HG03521 (cell line): Measurements from ENCODE around the gene C19orf25.
"Not testable (repeated sequence)": the region's sequence is repeated elsewhere in the genome, so short reads cannot be mapped to it uniquely, and the experiment has no call there.

Source experiments
- ATAC-seq: cut with Tn5 transposase; IDR thresholded peaks from one replicate; pipeline ENCODE4 v1.9.1; 2021; ENCODE audit warnings: mild to moderate bottlenecking, moderate library complexity; ENCODE audit not compliant: unreplicated experiment

The C19orf25 gene

DNA sequence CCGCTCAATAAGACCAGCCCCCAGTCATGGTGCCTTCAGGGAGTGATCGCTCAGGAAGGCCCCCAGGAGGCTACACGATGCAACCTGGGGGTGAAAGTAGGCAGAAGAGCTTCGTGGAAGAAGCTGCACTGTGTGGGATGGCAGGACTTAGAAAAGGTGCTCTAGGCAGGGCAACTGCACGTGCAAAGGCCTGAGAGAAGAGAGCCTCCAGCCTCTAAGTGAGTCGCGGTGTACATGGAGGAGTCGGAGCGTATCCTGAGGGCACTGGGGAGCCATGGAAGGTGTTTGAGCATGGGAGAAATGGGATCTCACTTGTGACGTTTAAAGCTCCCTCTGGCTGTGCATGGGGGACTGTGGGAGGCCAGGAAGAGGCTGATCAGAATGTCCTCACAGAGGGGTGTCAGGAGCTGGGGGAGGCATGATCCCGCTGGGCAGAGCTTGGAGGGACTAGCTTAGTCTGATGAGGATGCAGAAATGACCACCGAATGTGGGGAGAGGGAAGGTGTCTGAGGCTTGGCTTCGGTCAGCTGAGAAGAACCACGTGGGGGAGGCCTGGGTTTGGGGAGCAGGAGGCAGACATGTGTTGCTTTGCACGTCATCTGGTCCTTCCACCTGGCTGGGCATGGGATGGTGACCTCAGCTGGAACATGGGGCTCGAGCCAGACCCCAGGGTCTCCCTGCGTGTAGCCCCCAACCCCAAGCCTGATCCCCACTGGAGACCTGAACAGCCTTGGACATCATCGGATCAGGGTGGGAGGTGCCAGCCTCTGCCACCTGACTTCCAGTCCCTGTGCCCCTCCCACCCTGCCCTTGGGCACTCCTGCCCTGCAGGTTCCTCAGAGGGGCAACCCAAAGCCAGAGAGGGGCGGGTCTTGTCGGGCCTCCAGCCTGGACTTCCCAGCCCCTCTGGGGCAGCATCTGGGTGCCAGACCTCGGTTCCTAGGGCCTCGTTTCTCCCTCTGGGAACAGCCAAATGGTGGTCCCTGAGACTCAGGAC is 28.0 kb downstream of the C19orf25 start:
- ATAC-seq = no peak

DNA sequence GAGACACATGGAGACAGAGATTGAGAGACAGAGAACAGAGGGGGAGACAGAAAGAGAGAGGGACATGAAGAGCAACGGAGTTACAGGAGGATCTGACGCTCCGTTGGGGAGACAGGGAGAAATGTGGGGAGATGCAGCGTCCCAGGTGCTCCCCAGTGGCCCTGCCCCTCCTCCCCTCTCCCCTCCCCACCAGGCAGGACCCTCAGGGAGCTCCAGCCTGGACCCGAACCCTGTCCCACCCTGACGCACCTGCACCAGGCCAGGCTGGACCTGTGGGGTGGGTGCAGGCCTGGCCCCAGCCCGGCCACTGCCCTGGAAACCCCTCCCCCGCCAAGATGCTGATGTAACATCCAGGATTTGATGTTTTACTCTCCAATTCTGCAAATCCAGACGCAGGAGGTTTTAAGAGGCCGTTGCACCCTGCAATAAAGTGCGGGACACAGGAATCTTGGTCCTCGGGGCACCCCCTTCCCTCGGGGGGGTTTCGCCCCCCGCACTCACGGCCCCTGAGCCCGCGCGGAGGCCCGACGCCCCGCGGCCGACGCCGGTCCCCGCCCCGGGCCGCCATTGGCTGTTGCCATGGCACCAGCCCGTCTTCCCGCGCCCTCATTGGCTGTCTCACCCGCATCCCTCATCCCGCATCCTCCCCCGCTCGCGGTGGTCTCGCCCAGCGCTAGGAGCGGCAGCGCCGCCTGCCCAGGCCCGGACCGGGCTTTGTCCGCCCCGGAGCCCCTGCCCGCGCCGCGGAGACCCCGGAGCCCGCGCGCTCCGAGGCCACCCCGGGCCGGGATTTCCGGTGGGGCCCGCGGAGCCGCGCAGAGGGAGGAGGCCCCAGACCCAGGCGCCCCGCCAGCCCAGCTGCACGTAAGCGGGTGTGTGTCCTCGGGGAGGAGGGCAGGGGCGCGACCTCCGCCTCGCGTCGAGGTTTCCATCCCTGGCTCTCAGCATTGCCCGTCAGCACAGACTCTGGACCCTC is 29.3 kb downstream of the C19orf25 start, which contains the start of gene APC2:
TSS of gene APC2 (plus strand) at position 655 of the 976 bp plus-strand sequence. CDS start 2,881 bp downstream, outside the sequence.
- no peak for ATAC-seq

DNA sequence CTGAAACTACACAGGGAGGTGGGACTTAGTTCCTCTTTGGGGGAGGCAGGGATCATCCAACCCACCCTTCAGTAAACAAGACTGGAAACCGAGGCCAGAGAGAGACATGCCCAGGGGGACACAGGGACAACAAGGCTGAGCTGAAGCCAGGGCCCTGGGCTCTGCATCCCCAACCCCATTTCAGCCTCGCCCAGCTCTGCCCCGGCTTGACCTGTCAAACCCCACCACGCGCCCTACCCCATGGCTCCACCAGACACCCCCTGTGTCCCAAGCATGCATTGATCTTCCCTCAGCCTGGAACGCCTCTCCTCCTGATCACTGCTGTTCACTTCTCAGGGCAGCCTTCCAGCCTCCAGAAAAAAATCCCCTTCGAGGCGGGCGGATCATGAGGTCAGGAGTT is 31.1 kb downstream of the C19orf25 start:
- no peak for ATAC-seq

DNA sequence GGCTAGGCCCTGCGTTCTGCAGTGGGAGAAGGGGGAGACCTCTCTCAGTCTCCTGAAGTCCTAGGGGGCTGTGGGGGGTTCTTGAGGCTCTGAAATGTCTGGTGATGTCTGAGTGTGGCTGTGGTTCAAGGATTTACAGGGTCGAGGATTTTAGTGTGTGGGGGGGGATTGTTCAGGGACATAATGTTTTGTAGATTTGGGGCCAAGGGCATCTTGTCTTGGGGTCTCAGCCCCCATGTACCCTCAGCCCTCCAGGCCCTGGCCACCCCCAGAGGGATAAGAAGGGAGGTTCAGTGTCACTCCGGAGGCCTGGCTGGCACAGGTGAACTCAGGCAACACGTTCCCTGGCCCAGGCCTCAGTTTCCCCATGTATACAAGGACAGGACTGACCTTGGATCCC is 31.5 kb downstream of the C19orf25 start:
- ATAC-seq = no peak

DNA sequence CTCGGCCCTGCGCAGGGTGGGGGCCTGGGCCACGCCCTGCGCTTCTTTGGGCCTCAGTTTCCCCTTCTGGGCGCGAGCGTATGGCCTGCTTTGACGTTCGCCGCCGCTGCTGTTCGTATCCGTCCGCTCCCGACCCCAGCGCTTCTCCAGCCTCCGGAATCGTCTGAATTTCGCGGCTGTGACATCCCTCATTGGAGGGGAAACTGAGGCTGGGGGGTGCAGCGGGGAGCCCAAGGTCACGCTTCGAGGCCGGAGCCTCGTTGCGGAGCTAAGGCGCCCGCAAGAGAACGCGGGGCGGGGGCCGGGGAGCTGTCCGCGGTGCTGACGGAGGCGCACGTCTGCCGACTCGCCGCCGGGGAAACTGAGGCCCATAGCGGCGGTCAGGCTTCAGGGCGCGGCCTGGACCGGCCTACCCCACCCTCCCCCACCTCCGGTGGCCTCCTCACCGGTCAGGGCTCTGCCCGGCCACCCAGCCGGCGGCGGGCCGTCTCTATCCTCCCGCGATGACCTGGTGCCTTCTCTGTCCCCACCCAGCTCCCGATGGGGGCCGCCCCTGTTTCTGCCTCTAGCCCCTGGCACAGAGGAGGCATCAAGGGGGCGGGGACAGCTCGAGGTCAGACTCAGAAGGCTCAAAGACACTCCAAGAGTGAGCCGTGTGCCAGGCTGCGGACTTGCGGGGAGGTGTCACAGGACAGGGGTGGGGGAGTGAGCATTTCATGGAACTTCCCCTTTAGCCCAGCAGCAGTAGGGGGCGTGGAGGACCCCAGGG is 32.1 kb downstream of the C19orf25 start:
- ATAC-seq = no peak

DNA sequence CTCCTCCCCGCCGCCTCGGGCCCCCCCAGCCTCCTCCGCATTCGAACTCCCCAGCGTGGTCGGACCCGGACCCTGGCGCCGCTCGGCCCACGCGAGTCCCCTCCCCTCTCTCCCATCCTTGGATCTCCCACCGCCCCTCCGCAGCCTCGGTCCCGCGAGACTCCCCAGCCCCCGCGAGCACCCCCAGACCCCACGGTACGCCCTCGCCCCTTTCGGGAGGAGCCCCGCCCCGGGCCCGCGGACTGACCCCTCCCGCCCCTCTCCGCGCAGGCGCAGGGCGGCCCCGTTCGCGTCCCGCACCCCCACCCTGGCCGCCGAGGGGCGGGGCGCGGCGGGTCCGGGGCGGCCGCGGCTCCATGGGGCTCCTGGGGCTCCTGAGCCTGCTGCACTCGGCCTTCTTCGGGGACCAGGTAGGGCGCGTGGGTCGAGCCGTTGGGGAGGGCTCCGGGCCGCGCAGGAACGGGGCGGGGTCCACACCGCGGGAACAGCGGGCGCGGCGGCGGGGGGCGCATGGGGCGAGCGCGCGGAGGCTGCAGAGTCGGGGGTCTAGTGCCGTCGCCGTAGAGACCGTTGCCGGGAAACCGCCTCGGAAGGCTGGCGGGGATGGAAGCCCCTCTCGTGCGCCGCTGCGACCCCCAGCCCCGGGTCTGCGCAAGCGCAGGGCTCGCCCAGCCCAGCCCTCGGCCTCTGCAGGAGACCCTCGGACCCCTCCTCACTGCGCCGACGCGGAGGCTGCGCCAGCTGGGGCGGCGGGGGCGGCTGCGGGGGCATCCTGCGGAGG is 32.9 kb downstream of the C19orf25 start:
- no peak for ATAC-seq

DNA sequence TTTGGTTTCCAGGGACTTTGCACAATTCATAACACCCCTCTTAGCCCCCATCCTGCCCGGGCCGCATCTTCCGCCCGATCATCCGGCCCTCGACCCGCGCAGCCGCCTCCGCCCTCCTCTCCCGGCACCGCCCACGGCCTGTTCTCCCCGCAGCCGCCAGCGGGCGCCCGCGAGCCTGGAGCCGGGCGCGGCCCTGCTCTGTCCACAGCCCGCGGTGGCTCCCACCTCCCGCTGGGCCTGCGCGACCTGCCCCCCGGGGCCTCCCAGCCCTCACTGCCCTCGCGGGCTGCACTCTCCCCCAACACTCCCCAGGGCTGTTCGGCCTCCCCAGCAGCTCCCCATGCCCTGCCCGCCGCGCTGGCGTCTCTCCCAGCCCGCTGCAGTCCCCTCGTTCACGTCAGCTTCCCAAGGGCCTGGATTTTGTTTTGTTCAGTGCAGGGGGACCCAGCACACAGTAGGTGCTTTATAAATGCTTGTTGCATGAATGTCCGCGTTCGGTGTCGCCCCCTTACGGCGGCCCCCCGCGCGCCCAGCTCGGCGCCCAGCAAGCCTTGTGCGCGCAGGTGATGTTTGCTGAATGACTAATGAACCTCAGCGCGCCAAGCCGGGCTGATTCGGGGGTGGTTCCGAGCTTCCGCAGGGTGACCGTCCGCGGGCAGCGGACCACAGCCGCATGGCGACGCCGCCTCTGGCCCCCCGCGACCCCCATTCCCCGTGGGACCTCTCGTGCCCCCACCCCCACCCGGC is 33.7 kb downstream of the C19orf25 start:
- peak; percentile 50 for ATAC-seq

DNA sequence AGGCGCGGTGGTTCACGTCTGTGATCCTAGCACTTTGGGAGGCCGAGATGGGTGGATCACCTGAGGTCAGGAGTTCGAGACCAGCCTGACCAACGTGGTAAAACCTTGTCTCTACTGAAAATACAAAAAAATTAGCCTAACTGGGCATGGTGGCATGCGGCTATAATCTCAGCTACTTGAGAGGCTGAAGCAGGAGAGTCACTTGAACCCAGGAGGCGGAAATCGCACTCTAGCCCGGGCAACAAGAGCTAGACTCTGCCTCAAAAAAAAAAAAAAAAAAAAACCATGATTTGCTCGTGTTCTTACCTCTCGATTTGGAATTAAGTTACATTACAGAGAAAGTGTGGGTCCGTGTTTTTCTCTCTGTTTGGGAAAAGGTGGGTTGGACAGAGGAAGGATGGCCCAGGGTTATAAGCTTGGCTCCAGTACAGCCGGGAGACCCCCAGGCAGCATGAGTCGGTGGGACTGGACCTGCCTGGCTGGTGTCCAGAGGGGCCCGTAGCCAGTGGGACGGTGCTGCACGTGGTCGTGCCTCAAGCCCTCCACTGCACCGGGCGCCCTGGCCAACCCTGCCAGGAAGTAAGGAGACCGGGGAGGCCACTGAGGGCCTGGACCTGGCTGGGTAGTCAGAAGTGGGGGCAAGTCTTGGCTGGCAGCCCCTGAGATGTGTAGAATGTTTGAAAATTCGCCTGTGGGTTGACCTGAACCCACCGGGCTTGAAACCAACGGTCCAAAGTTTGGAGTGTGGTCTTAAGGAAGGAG is 37.2 kb downstream of the C19orf25 start:
- ATAC-seq = no peak

DNA sequence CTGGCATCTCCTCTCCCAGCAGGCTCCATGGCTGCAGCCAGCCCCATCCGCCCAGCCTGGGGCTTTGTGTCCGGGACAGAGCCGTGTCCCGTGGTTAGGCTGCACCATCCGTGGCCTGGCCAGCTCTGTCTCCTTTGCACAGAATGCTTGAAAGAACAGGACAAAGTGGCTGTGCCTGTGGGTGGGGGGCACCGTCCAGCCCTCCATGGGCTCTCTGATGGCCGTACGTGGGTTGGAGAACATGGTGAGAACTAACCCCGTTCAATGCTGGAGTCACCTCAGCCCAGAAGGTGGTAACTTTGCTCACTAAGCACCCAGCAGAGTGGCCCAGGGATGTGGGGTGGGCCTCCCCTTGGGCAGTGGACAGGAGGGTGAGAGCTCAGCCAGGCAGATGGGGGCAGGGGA is 38.0 kb downstream of the C19orf25 start:
- ATAC-seq = no peak

DNA sequence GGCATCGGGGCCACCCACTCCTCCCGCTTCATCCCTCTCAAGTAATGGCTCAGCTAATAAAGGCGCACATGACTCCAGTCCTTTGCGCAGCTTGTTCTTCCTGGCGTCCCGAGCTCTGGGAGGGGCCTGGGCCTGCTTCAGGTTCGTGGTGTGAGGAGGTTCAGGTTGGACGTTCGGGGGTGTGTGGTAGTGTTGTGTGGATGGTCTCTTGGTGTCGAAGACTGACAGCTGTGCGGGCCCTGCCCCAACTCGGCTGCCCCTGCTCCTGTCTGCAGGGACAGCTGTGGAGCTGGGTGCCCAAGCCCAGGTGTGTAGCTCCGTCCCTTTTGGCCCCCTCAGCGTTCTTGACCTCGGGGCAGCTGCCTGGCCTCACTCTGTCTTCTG is 38.6 kb downstream of the C19orf25 start:
- no peak for ATAC-seq

DNA sequence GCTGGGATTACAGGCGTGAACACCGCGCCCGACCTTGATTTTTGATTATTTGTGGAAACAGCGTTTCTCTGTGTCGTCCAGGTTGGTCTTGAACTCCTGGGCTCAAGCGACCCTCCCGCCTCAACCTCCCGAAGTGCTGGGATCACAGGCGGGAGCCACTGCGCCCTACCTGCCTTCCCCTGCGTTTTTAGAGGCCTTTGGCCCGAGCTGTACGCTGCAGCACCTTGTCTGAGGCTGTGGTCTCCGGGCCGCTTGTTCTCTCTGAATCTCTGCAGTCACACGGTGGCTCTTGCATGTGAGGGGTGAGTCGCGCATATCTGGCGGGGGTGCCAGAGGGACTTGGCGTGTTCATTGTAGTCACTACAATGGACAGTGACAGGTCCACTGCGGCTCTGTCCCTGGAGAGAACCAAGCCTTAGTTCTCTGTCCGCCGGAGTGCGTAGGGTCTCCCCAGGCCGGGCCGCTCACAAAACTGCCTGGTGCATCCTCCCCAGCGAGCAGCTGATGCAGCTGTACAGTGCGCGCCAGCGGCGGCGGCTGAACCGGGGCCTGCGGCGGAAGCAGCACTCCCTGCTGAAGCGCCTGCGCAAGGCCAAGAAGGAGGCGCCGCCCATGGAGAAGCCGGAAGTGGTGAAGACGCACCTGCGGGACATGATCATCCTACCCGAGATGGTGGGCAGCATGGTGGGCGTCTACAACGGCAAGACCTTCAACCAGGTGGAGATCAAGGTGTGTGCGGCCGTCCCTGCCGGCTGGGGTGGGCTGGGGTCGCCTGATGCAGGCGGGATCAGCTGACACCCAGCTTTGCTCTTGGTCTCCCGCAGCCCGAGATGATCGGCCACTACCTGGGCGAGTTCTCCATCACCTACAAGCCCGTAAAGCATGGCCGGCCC is 39.2 kb downstream of the C19orf25 start:
- not testable (repeated sequence) for ATAC-seq

DNA sequence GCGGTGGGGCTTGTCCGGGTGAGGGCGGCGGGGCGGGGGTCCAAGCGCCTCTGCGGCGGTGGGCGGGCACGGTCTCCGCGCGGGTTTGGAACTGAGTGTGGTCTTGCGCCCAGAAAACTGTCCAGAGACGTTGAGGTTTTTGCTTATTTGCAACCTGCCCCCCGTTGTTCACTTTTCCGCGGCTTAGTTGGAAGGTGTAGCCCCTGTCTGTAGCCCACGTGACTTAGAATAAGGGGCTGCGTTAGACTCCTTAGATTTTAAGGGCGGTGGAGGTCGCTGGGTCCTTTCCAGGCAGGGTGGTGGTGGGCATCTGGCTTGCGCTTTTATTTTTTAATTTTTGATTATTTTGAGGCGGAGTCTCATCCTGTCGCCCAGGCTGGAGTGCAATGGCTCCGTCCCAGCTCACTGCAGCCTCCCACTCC is 40.1 kb downstream of the C19orf25 start:
- ATAC-seq = no peak

DNA sequence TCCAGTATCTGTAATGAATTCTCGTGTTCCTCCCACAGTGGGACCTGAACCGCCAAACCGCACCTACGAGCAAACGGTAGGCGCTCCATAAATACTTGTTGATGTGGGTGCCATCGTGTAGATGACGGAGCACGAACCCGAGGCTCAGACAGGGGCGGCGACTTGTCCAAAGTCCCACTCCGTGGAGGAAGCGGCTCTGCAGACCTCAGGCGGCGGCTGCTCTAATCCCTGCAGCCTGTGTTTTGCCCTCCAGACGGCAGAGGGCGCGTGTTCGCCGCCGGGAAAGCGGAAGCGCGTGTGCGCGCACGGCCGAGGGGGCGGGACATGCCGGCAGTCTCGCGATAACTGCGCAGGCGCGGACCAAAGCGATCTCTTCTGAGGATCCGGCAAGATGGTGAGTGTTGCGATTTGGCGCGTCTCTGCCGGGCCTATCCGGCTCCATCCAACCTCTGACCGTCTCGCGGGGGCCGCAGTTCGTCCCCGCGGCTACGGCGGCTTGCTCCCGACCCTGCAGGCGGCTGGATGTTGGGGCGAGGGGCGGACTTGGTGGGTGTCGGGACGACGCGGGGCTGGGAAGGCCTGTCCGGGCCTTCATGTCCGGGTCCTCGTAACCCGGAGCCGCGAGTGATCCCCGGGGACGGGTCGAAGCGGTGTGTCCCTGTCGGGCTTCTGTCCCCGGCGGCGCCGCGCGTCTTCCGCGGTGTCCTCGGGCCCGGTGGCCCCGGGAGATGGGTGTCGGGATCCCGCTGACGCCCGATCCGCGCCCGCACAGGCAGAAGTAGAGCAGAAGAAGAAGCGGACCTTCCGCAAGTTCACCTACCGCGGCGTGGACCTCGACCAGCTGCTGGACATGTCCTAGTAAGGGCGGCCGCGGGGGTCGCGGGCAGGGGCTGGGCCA is 40.7 kb downstream of the C19orf25 start, which contains the start of gene RPS15:
TSS of gene RPS15 (plus strand) at position 362 of the 898 bp plus-strand sequence. CDS start at position 392, 30 bp downstream.
- ATAC-seq = peak; percentile 81

DNA sequence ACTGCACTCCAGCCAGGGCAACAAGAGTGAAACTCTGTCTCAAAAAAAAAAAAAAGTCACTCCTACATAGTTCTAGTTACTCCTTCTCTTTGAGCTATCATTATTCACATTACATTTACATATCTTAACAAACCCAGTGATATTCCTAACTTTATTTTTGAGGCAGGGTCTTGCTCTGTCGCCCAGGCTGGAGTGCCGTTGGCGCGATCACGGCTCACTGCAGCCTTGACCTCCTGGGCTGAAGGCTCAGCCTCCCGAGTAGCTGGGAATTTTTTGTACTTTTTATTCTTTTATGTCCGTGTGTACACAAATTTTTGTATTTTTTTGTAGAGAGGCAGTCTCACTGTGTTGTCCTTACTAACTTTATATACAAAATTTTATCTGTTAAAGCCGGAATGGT is 41.4 kb downstream of the C19orf25 start:
- no peak for ATAC-seq

DNA sequence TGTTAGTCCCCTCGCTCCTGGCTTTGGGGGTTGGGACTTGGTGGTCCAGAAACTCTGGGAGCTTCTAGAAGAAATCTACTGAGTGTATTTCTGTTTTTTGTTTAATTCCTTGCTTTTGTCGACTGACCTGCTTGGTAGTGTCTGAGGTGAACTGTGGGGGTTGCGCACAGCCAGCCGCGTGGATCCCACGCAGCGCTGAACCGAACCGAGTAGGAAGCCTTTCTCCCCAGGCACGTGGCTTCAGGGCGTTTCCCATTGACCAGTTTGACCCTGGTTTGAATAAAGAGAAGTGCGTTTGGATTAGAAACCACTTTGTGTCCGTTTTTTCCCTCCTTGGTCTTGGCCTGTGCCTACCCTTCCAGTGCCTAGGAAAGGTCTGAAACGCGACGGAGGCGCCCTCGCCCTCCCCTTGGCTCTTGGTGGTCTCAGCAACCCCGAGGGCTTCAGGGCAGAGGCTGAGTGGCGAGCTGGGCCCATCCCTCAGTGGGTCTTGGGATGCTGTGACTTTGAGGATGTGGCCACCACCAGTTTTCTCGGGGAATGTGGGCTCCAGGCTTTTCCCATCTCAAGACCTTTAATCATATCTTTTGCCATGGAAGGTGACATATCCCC is 43.5 kb downstream of the C19orf25 start:
- ATAC-seq = no peak

DNA sequence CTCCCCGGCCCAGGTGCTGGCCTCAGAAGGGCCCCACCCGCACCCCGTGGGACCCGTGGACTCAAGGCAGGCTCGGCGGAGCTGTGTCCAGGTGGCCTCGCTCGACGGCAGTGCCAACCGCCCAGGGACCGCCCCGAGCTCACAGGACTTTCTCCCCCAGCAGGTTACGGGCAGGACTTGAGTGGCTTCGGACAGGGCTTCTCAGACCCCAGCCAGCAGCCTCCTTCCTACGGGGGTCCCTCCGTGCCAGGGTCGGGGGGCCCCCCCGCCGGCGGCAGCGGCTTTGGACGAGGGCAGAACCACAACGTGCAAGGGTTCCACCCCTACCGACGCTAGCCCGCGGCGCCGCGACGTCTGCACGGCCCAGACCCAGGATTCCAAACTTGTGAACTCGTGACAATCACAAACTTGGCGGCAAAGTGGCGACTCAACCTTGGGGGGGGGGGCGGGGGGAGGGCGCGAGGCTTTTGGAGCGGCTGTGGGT is 44.4 kb downstream of the C19orf25 start:
- ATAC-seq = no peak
